Measurements from ENCODE around the gene MARCHF3. TPM values are rescaled to one million over a fixed set of nuclear protein-coding genes. Genes with fewer than 3 reads are reported as not detected.

The MARCHF3 gene
- total RNA-seq, 1 experiment from 2014 or later: 16.1 TPM

GRCh38 chr5:126877602-126878001 is 152.8 kb downstream of the MARCHF3 start (continued):
- TF ChIP-seq, protein P1, sequence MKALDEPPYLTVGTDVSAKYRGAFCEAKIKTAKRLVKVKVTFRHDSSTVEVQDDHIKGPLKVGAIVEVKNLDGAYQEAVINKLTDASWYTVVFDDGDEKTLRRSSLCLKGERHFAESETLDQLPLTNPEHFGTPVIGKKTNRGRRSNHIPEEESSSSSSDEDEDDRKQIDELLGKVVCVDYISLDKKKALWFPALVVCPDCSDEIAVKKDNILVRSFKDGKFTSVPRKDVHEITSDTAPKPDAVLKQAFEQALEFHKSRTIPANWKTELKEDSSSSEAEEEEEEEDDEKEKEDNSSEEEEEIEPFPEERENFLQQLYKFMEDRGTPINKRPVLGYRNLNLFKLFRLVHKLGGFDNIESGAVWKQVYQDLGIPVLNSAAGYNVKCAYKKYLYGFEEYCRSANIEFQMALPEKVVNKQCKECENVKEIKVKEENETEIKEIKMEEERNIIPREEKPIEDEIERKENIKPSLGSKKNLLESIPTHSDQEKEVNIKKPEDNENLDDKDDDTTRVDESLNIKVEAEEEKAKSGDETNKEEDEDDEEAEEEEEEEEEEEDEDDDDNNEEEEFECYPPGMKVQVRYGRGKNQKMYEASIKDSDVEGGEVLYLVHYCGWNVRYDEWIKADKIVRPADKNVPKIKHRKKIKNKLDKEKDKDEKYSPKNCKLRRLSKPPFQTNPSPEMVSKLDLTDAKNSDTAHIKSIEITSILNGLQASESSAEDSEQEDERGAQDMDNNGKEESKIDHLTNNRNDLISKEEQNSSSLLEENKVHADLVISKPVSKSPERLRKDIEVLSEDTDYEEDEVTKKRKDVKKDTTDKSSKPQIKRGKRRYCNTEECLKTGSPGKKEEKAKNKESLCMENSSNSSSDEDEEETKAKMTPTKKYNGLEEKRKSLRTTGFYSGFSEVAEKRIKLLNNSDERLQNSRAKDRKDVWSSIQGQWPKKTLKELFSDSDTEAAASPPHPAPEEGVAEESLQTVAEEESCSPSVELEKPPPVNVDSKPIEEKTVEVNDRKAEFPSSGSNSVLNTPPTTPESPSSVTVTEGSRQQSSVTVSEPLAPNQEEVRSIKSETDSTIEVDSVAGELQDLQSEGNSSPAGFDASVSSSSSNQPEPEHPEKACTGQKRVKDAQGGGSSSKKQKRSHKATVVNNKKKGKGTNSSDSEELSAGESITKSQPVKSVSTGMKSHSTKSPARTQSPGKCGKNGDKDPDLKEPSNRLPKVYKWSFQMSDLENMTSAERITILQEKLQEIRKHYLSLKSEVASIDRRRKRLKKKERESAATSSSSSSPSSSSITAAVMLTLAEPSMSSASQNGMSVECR (CRISPR knock-in tag; IDR thresholded peaks at IDR 0.05; ENCODE audit: borderline replicate concordance): no peak
- TF ChIP-seq PRRX2 (CRISPR knock-in tag; IDR thresholded peaks at IDR 0.05) (no peak), SP1 (CRISPR knock-in tag; conservative IDR thresholded peaks at IDR 0.05) (no peak), CBFB (CRISPR knock-in tag; IDR thresholded peaks at IDR 0.05; ENCODE audit: low read depth) (no peak), GABPB1 (CRISPR knock-in tag; IDR thresholded peaks at IDR 0.05) (no peak), ESRRA (CRISPR knock-in tag; IDR thresholded peaks at IDR 0.05; ENCODE audit: borderline replicate concordance) (no peak)
- TF ChIP-seq, protein P2, sequence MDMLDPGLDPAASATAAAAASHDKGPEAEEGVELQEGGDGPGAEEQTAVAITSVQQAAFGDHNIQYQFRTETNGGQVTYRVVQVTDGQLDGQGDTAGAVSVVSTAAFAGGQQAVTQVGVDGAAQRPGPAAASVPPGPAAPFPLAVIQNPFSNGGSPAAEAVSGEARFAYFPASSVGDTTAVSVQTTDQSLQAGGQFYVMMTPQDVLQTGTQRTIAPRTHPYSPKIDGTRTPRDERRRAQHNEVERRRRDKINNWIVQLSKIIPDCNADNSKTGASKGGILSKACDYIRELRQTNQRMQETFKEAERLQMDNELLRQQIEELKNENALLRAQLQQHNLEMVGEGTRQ (CRISPR knock-in tag; IDR thresholded peaks at IDR 0.05): no peak
- TF ChIP-seq, protein P3, sequence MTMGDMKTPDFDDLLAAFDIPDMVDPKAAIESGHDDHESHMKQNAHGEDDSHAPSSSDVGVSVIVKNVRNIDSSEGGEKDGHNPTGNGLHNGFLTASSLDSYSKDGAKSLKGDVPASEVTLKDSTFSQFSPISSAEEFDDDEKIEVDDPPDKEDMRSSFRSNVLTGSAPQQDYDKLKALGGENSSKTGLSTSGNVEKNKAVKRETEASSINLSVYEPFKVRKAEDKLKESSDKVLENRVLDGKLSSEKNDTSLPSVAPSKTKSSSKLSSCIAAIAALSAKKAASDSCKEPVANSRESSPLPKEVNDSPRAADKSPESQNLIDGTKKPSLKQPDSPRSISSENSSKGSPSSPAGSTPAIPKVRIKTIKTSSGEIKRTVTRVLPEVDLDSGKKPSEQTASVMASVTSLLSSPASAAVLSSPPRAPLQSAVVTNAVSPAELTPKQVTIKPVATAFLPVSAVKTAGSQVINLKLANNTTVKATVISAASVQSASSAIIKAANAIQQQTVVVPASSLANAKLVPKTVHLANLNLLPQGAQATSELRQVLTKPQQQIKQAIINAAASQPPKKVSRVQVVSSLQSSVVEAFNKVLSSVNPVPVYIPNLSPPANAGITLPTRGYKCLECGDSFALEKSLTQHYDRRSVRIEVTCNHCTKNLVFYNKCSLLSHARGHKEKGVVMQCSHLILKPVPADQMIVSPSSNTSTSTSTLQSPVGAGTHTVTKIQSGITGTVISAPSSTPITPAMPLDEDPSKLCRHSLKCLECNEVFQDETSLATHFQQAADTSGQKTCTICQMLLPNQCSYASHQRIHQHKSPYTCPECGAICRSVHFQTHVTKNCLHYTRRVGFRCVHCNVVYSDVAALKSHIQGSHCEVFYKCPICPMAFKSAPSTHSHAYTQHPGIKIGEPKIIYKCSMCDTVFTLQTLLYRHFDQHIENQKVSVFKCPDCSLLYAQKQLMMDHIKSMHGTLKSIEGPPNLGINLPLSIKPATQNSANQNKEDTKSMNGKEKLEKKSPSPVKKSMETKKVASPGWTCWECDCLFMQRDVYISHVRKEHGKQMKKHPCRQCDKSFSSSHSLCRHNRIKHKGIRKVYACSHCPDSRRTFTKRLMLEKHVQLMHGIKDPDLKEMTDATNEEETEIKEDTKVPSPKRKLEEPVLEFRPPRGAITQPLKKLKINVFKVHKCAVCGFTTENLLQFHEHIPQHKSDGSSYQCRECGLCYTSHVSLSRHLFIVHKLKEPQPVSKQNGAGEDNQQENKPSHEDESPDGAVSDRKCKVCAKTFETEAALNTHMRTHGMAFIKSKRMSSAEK (CRISPR knock-in tag; IDR thresholded peaks at IDR 0.05; ENCODE audit: borderline replicate concordance): no peak

DNA sequence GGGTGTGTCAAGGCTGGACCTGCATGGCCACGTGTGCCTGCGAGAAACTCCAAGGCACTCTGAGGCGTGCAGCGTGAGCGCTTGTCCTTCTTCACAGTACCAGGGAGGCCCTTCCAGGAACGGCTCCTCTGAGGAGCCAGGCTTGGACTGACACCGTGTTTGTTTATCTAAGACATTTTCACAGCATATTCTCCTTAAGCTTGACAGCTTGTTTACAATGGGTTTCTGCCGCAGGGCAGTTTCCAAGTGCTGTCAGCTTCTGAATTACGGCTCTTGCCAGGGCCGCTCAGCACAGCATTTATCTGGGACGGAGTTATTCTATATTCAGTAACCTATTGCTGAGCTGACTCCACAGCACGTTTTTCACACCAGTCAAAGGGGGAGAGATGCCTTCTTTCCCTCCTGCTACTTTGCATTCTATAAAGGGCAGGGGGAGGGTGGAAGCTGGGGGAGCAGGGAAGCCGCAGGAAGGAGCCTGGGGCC is 155.0 kb downstream of the MARCHF3 start:
- CTCF ChIA-PET: no interaction called here
- ATAC-seq: peak; percentile 54
- no peak for DNase-seq (ENCODE audit: low spot score)
- Mint-ChIP-seq H3K4me1 (peaks cover 38% of the 10 kb centered on the region), H3K4me3 (no peak overlapping the region), H3K36me3 (peaks cover 3% of the 10 kb centered on the region; the same call in 1 of the 2 replicates), H3K27ac (peak overlapping the region; percentile 60), H3K9me3 (no peaks in the 10 kb centered on the region), H3K27me3 (ENCODE audit: low read depth) (no peaks in the 10 kb centered on the region; the same call in 1 of the 2 replicates)
- POLR2A ChIA-PET: interaction anchor here (0.6 kb wide), 1 partner anchor 62 kb away, joined by 6 read pairs; no protein-coding TSS in a partner anchor
- TF ChIP-seq, protein P4, sequence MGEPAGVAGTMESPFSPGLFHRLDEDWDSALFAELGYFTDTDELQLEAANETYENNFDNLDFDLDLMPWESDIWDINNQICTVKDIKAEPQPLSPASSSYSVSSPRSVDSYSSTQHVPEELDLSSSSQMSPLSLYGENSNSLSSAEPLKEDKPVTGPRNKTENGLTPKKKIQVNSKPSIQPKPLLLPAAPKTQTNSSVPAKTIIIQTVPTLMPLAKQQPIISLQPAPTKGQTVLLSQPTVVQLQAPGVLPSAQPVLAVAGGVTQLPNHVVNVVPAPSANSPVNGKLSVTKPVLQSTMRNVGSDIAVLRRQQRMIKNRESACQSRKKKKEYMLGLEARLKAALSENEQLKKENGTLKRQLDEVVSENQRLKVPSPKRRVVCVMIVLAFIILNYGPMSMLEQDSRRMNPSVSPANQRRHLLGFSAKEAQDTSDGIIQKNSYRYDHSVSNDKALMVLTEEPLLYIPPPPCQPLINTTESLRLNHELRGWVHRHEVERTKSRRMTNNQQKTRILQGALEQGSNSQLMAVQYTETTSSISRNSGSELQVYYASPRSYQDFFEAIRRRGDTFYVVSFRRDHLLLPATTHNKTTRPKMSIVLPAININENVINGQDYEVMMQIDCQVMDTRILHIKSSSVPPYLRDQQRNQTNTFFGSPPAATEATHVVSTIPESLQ (CRISPR knock-in tag; IDR thresholded peaks at IDR 0.05): no peak
- TF ChIP-seq FOXK1 (CRISPR knock-in tag; IDR thresholded peaks at IDR 0.05) (no peak), SMAD4 (CRISPR knock-in tag; IDR thresholded peaks at IDR 0.05) (no peak), CREM (CRISPR knock-in tag; IDR thresholded peaks at IDR 0.05) (no peak), ETV6 (CRISPR knock-in tag; IDR thresholded peaks at IDR 0.05) (no peak), ATF3 (CRISPR knock-in tag; conservative IDR thresholded peaks at IDR 0.05) (no peak), KAT7 (CRISPR knock-in tag; IDR thresholded peaks at IDR 0.05; ENCODE audit: borderline replicate concordance) (no peak), USF1 (CRISPR knock-in tag; IDR thresholded peaks at IDR 0.05) (no peak), RELA (CRISPR knock-in tag; IDR thresholded peaks at IDR 0.05; ENCODE audit: borderline replicate concordance) (no peak), TP53 (CRISPR knock-in tag; IDR thresholded peaks at IDR 0.05) (no peak), GRHL2 (CRISPR knock-in tag; IDR thresholded peaks at IDR 0.05; ENCODE audit: insufficient replicate concordance, severe bottlenecking) (no peak), NR1H2 (CRISPR knock-in tag; IDR thresholded peaks at IDR 0.05) (no peak)
- TF ChIP-seq, protein P5, sequence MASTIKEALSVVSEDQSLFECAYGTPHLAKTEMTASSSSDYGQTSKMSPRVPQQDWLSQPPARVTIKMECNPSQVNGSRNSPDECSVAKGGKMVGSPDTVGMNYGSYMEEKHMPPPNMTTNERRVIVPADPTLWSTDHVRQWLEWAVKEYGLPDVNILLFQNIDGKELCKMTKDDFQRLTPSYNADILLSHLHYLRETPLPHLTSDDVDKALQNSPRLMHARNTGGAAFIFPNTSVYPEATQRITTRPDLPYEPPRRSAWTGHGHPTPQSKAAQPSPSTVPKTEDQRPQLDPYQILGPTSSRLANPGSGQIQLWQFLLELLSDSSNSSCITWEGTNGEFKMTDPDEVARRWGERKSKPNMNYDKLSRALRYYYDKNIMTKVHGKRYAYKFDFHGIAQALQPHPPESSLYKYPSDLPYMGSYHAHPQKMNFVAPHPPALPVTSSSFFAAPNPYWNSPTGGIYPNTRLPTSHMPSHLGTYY (CRISPR knock-in tag; IDR thresholded peaks at IDR 0.05): no peak
- TF ChIP-seq, protein P6, sequence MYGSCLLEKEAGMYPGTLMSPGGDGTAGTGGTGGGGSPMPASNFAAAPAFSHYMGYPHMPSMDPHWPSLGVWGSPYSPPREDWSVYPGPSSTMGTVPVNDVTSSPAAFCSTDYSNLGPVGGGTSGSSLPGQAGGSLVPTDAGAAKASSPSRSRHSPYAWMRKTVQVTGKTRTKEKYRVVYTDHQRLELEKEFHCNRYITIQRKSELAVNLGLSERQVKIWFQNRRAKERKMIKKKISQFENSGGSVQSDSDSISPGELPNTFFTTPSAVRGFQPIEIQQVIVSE (CRISPR knock-in tag; IDR thresholded peaks at IDR 0.05; ENCODE audit: borderline replicate concordance): no peak

Measured in WTC11 (cell line).